K562 (cell line): Measurements from ENCODE around the gene ZNF81. TPM values are rescaled to one million over a fixed set of nuclear protein-coding genes. Genes with fewer than 3 reads are reported as not detected.

Source experiments
- ADNP ChIP-seq: fragments of 200-800 bp; sonication (Bioruptor generic); IDR thresholded peaks from 2 replicates; pipeline ENCODE4 v1.6.1; 2016; ENCODE audit warnings: missing genetic modification characterization, missing compliant biosample characterization
- ASH1L ChIP-seq: fragments of 450-650 bp; IDR thresholded peaks from 2 replicates; pipeline ENCODE4 v1.6.1; 2018; ENCODE audit warnings: borderline replicate concordance, mild to moderate bottlenecking, low read depth; ENCODE audit not compliant: partially characterized antibody
- EP400 ChIP-seq: fragments of 450-650 bp; IDR thresholded peaks from 2 replicates; pipeline ENCODE4 v1.6.1; 2017; ENCODE audit warnings: antibody characterized with exemption, mild to moderate bottlenecking, moderate library complexity
- GATAD2B ChIP-seq: fragments of 450-650 bp; IDR thresholded peaks from 2 replicates; pipeline ENCODE4 v1.6.1; 2017; ENCODE audit warnings: mild to moderate bottlenecking, borderline replicate concordance
- GMEB1 ChIP-seq: fragments of 250-450 bp; sonication (Bioruptor Pico); IDR thresholded peaks from 2 replicates; pipeline ENCODE4 v1.4.0; 2020; ENCODE audit warnings: mild to moderate bottlenecking
- HDAC1 ChIP-seq, 2 experiments: fragments of 450-650 bp; IDR thresholded peaks; 2 replicates each; pipeline ENCODE4 v1.6.1; 2016 to 2017; ENCODE audit warnings: inconsistent platforms in 1 of 2, mild to moderate bottlenecking in 1 of 2, moderate library complexity in 1 of 2
- MYC ChIP-seq, 2 experiments: fragments of 250-450 bp in 1 of 2; sonication (Bioruptor Pico) in 1 of 2; IDR thresholded peaks; 2 replicates each; pipeline versions ENCODE4 v1.5.1 to v1.6.1; 2012 to 2021; ENCODE audit warnings: low read depth in 2 of 2, borderline replicate concordance in 1 of 2, improper control_type of control experiment in 1 of 2, low read length in 1 of 2, mild to moderate bottlenecking in 1 of 2, moderate library complexity in 1 of 2
- REST ChIP-seq, 2 experiments: fragments of 450-650 bp; formaldehyde crosslinking in 1 of 2; IDR thresholded peaks; 2 replicates each; pipeline versions ENCODE4 v1.4.0 to v1.6.1; 2014 to 2020; ENCODE audit warnings: mild to moderate bottlenecking in 2 of 2, borderline replicate concordance in 1 of 2, low read depth in 1 of 2
- SP1 ChIP-seq: sonication (generic); formaldehyde crosslinking; IDR thresholded peaks from 2 replicates; pipeline ENCODE4 v1.8.1; 2022; ENCODE audit warnings: mild to moderate bottlenecking, missing genetic modification reagents
- SPI1 ChIP-seq: IDR thresholded peaks from 2 replicates; pipeline ENCODE4 v1.6.1; 2011; ENCODE audit warnings: low read depth, low read length, control low read depth, borderline replicate concordance
- ZKSCAN1 ChIP-seq: fragments of 150-350 bp; IDR thresholded peaks from 2 replicates; pipeline ENCODE4 v1.6.1; 2016; ENCODE audit warnings: low read depth, low read length
- ZNF165 ChIP-seq: fragments of 250-450 bp; sonication (Bioruptor Pico); IDR thresholded peaks from 2 replicates; pipeline ENCODE4 v1.4.0; 2020; ENCODE audit warnings: borderline replicate concordance
- polyA plus RNA-seq, 8 experiments: library from polyadenylated mRNA; depleted of rRNA in 4 of 8; stranded (reverse) in 5 of 8; unstranded in 3 of 8; fragments of >200 nt; fragmentation: Nextera tagmentation in 2 of 8; fragmentation: Illumina TruSeq in 1 of 8; extraction: Ambion mirVana in 2 of 8; extraction: Trizol in 1 of 8; gene quantifications; 2 replicates each; pipeline versions ENCODE4 v1.2.1 to v1.2.3, GENCODE V29; 2011 to 2014; ENCODE audit warnings: inconsistent platforms in 1 of 8, missing spikeins in 1 of 8
- total RNA-seq, 7 experiments: library from RNA; depleted of rRNA in 6 of 7; stranded (reverse); fragments of >200 nt in 6 of 7; fragmentation: Illumina TruSeq in 2 of 7; extraction: Trizol in 2 of 7; gene quantifications; 2 replicates each; pipeline versions ENCODE4 v1.2.1 to v1.2.3, GENCODE V29; 2011 to 2021; ENCODE audit warnings: low replicate concordance in 1 of 7
- TF ChIP-seq, protein P1 (sequence below): sonication (generic); formaldehyde crosslinking; IDR thresholded peaks from 2 replicates; pipeline ENCODE4 v1.5.0; 2020; ENCODE audit warnings: missing genetic modification reagents

ZNF81 gene
- total and polyA plus RNA-seq, 9 of the 15 experiments (the other 6 are each of a cell fraction or from before 2014, with no cell fraction given): 2.4 to 9.6 (median 4.9) TPM

DNA sequence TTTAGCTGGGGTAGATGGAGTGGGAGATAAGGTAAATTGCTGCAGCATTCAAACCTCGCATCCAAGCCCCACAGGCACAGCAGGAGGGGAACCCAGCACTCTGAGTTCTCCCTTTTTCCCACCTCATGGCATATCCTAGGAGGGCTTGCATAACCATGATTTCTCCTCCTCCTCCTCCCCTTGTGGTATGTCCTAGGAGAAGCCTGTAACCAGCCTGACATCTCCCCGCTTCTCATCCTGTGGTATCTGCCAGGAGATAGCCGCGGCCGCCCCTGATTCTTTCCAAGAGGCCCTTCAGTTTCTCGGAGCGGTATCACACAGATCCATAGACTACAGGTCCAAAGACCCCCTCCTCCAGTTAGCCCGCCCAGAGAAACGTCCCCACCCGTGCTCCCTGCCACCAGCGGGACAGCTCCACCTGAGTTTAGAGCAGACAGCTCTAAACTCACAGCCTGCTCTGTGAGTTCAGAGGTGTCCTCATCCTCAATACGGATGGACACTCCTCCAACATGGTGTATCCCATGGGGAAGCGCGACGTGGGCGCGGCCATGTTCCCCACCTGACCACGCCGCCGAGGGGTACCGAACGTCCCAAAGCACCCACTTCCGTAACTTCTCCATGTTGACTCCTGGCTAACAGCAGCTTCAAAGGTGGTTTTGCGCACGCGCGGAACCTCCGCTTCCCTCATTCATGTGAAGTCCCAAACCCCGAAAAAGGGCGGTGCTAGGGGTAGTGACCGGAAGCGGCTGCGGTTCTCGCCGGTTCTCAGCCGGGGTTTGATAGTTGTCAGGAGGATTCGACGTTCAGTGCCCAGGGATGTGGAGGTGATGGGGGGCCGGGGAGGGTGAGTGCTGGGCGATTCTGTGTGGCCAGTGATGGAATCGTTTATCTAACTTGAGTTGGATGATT is at the start of gene ZNF81 (continued):
- peak; percentile 90 for TF ChIP-seq REST (IDR thresholded peaks at IDR 0.05; ENCODE audit: borderline replicate concordance)
- no peak for TF ChIP-seq REST (CRISPR knock-in tag; IDR thresholded peaks at IDR 0.05; ENCODE audit: low read depth)
- TF ChIP-seq ASH1L: peak; percentile 49
- TF ChIP-seq SP1 (CRISPR knock-in tag): peak; percentile 56; the same call in 1 of the 2 replicates
- TF ChIP-seq SPI1: peak; percentile 77; the same call in 1 of the 2 replicates
- TF ChIP-seq MYC (IDR thresholded peaks at IDR 0.05; ENCODE audit: low read depth, low read length): peak; percentile 81; the same call in 1 of the 2 replicates
- no peak for TF ChIP-seq MYC (CRISPR knock-in tag; IDR thresholded peaks at IDR 0.05; ENCODE audit: borderline replicate concordance, low read depth)
- no peak for TF ChIP-seq GATAD2B
- TF ChIP-seq, protein P1, sequence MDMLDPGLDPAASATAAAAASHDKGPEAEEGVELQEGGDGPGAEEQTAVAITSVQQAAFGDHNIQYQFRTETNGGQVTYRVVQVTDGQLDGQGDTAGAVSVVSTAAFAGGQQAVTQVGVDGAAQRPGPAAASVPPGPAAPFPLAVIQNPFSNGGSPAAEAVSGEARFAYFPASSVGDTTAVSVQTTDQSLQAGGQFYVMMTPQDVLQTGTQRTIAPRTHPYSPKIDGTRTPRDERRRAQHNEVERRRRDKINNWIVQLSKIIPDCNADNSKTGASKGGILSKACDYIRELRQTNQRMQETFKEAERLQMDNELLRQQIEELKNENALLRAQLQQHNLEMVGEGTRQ (CRISPR knock-in tag): peak; percentile 80
- TF ChIP-seq EP400: peak; percentile 78
- peak; percentile 61; the same call in 1 of the 2 replicates for TF ChIP-seq GMEB1 (CRISPR knock-in tag)
- TF ChIP-seq ZNF165 (CRISPR knock-in tag): no peak
- TF ChIP-seq ADNP (tag): no peak
- peak in 1 of 2 experiments; percentile 49; a peak in 1 of 4 replicates for TF ChIP-seq HDAC1 (IDR thresholded peaks at IDR 0.05)
- TF ChIP-seq ZKSCAN1: no peak
